ENCODE data around the gene CACNA1C.

CACNA1C gene

GRCh38 chr12:2586156-2587038, 533.6 kb downstream of the CACNA1C start:
- DNase-seq = no peak
- H3K36me3 ChIP-seq = no peaks in the 10 kb centered on the region
- no peaks in the 10 kb centered on the region for H3K4me1 ChIP-seq
- no peaks in the 10 kb centered on the region for H3K9me3 ChIP-seq
- no peak overlapping the region for H3K4me3 ChIP-seq (ENCODE audit: low read depth, low read length)
- TF ChIP-seq CTCF (IDR thresholded peaks at IDR 0.05; ENCODE audit: low read depth, low read length) = no peak
- peaks cover 41% of the 10 kb centered on the region for H3K27me3 ChIP-seq

- DNase-seq = no peak
These were observed 535.6 kb downstream of the CACNA1C start for GRCh38 chr12:2588345-2588744.

GRCh38 chr12:2589381-2589780, 536.6 kb downstream of the CACNA1C start:
- Histone ChIP-seq H3K27me3 (peaks cover 23% of the 10 kb centered on the region), H3K36me3 (no peaks in the 10 kb centered on the region), H3K4me1 (no peaks in the 10 kb centered on the region), H3K9me3 (no peaks in the 10 kb centered on the region), H3K4me3 (ENCODE audit: low read depth, low read length) (no peak overlapping the region)
- no peak for DNase-seq
- no peak for TF ChIP-seq CTCF (IDR thresholded peaks at IDR 0.05; ENCODE audit: low read depth, low read length)

More at GRCh38 chr12:2588345-2588744, 535.6 kb downstream of the CACNA1C start:
- Histone ChIP-seq H3K27me3 (peaks cover 29% of the 10 kb centered on the region), H3K4me3 (ENCODE audit: low read depth, low read length) (no peak overlapping the region), H3K9me3 (no peaks in the 10 kb centered on the region), H3K4me1 (no peaks in the 10 kb centered on the region), H3K36me3 (no peaks in the 10 kb centered on the region)
- TF ChIP-seq CTCF (IDR thresholded peaks at IDR 0.05; ENCODE audit: low read depth, low read length) = no peak

GRCh38 chr12:2593045-2593444, 540.3 kb downstream of the CACNA1C start:
- Histone ChIP-seq H3K27me3 (peaks cover 11% of the 10 kb centered on the region; the same call in 1 of the 2 replicates), H3K4me1 (no peaks in the 10 kb centered on the region), H3K4me3 (ENCODE audit: low read depth, low read length) (no peak overlapping the region), H3K36me3 (no peaks in the 10 kb centered on the region), H3K9me3 (no peaks in the 10 kb centered on the region)
- DNase-seq = no peak
- no peak for TF ChIP-seq CTCF (IDR thresholded peaks at IDR 0.05; ENCODE audit: low read depth, low read length)

- H3K27me3 ChIP-seq = peaks cover 3% of the 10 kb centered on the region; the same call in 1 of the 2 replicates
- DNase-seq = no peak
These were observed 543.7 kb downstream of the CACNA1C start for GRCh38 chr12:2596441-2596840.

More at GRCh38 chr12:2596441-2596840, 543.7 kb downstream of the CACNA1C start:
- Histone ChIP-seq H3K4me1 (no peaks in the 10 kb centered on the region), H3K36me3 (no peaks in the 10 kb centered on the region), H3K9me3 (no peaks in the 10 kb centered on the region), H3K4me3 (ENCODE audit: low read depth, low read length) (no peak overlapping the region)
- TF ChIP-seq CTCF (IDR thresholded peaks at IDR 0.05; ENCODE audit: low read depth, low read length) = no peak
